ENCODE measurements around the gene GTF2E1. TPM values are rescaled to one million over a fixed set of nuclear protein-coding genes. Genes with fewer than 3 reads are reported as not detected.
"Not testable (repeated sequence)": the region's sequence is repeated elsewhere in the genome, so short reads cannot be mapped to it uniquely, and the experiment has no call there.

GTF2E1 gene
- total and polyA plus RNA-seq, 3 donors from 2014 or later: 23.6 to 32.2 (median 26.0) TPM

DNA sequence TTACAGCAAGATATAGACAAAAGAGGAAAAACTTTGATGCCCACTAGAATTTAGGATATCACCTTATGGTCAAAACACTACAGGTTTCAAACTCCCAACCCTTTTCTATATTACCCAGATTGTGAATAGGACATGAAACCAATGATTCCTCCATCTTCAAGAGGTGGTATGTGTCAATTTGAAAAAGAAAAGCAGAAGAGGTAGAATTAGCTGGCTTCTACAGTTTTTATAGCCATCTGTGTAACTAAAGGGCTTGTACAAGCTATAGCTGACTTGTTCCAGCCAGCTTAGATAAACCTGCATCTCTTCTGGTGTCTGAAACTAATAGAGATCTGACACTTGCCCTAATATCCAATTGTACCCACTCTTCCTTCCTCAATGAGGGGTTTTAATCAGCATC, 35.6 kb upstream of the GTF2E1 start:
- H3K36me3 ChIP-seq (ENCODE audit: low read depth, missing control alignments): no peaks in the 10 kb centered on the region
- intact Hi-C loops (cut with DNase I; ENCODE audit: low total_unique reads): no loop called here
- no peaks in the 10 kb centered on the region for H3K27me3 ChIP-seq
- H3K4me1 ChIP-seq: no peaks in the 10 kb centered on the region
- TF ChIP-seq POLR2A (IDR thresholded peaks at IDR 0.05): no peak
- no peak overlapping the region for H3K27ac ChIP-seq
- no peak overlapping the region for H3K4me3 ChIP-seq
- H3K9me3 ChIP-seq: no peaks in the 10 kb centered on the region
- no peak for DNase-seq

DNA sequence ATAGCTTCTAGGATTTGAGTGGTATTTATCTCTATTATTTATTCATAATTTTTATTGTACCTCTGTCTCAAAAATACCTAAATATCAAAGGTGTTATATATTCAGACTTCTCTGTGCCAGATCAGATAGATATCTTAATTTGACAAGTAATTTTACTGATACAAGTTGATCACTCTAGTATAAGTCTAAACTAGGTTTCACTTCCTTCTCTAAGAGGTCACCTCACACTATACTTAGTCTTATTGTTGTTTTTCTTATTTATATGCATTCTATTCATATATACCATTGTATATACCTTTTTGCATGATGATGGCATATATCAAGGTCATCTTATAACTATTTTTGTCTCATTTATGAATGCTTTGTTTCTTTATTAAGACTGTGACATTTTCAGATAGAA, 34.1 kb upstream of the GTF2E1 start:
- Histone ChIP-seq H3K27ac (no peak overlapping the region), H3K4me3 (no peak overlapping the region), H3K27me3 (no peaks in the 10 kb centered on the region), H3K9me3 (no peaks in the 10 kb centered on the region), H3K4me1 (no peaks in the 10 kb centered on the region), H3K36me3 (ENCODE audit: low read depth, missing control alignments) (no peaks in the 10 kb centered on the region)
- no peak for TF ChIP-seq POLR2A (IDR thresholded peaks at IDR 0.05)
- TF ChIP-seq, protein P1, sequence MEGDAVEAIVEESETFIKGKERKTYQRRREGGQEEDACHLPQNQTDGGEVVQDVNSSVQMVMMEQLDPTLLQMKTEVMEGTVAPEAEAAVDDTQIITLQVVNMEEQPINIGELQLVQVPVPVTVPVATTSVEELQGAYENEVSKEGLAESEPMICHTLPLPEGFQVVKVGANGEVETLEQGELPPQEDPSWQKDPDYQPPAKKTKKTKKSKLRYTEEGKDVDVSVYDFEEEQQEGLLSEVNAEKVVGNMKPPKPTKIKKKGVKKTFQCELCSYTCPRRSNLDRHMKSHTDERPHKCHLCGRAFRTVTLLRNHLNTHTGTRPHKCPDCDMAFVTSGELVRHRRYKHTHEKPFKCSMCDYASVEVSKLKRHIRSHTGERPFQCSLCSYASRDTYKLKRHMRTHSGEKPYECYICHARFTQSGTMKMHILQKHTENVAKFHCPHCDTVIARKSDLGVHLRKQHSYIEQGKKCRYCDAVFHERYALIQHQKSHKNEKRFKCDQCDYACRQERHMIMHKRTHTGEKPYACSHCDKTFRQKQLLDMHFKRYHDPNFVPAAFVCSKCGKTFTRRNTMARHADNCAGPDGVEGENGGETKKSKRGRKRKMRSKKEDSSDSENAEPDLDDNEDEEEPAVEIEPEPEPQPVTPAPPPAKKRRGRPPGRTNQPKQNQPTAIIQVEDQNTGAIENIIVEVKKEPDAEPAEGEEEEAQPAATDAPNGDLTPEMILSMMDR (IDR thresholded peaks at IDR 0.05): no peak
- no peak for DNase-seq
- intact Hi-C loops (cut with DNase I; ENCODE audit: low total_unique reads): no loop called here

DNA sequence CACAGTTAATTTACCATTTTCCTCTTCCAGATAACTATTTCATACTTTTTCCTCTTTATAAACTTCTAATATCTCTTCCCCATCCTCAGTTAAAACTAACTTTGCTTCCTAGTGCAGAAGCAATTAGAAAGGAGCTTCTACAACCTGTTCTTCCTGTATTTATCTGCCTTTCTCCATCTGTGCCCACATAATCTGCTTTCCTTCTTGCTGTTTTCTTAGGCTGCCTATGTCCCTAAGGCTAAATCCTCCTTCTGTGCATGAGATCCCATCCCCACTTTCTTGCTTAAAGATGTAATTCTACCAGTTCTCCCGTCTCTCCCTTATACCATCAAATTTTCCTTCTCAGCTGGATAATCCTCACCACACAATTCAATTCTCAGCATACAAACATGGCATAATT, 32.2 kb upstream of the GTF2E1 start:
- 88 to 98% methylated on average over 1 of the region's 1 CpG for WGBS, 2 donors
- no peak overlapping the region for H3K27ac ChIP-seq
- intact Hi-C loops (cut with DNase I; ENCODE audit: low total_unique reads): no loop called here
- no peak overlapping the region for H3K4me3 ChIP-seq
- no peaks in the 10 kb centered on the region for H3K36me3 ChIP-seq (ENCODE audit: low read depth, missing control alignments)
- no peaks in the 10 kb centered on the region for H3K9me3 ChIP-seq
- no peaks in the 10 kb centered on the region for H3K27me3 ChIP-seq
- H3K4me1 ChIP-seq: no peaks in the 10 kb centered on the region
- TF ChIP-seq, protein P1 (IDR thresholded peaks at IDR 0.05): no peak
- TF ChIP-seq POLR2A (IDR thresholded peaks at IDR 0.05): no peak
- DNase-seq: no peak

DNA sequence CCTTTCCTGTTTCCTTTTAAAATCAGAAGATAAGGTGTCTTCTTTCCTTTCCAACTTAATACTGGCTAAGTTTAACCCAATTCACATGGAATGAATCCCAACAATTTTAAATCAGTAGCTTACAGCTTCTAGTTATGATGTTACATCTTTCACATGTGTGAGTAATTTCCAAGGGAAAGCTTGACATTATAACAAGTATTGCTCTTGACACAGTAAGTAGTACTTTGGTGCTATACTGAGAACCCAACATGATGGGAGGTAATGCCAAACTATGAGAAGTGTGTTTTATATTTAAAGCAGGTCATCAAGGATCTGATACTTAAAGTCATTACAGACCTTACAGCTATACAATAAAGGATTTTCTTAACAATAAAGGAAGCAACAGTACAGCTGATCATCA, 29.3 kb upstream of the GTF2E1 start:
- TF ChIP-seq POLR2A (IDR thresholded peaks at IDR 0.05): no peak
- TF ChIP-seq, protein P1 (IDR thresholded peaks at IDR 0.05): no peak
- DNase-seq: no peak
- Histone ChIP-seq H3K9me3 (no peaks in the 10 kb centered on the region), H3K4me1 (no peaks in the 10 kb centered on the region), H3K27me3 (no peaks in the 10 kb centered on the region), H3K36me3 (ENCODE audit: low read depth, missing control alignments) (no peaks in the 10 kb centered on the region), H3K27ac (no peak overlapping the region), H3K4me3 (no peak overlapping the region)
- intact Hi-C loops (cut with DNase I; ENCODE audit: low total_unique reads): no loop called here

DNA sequence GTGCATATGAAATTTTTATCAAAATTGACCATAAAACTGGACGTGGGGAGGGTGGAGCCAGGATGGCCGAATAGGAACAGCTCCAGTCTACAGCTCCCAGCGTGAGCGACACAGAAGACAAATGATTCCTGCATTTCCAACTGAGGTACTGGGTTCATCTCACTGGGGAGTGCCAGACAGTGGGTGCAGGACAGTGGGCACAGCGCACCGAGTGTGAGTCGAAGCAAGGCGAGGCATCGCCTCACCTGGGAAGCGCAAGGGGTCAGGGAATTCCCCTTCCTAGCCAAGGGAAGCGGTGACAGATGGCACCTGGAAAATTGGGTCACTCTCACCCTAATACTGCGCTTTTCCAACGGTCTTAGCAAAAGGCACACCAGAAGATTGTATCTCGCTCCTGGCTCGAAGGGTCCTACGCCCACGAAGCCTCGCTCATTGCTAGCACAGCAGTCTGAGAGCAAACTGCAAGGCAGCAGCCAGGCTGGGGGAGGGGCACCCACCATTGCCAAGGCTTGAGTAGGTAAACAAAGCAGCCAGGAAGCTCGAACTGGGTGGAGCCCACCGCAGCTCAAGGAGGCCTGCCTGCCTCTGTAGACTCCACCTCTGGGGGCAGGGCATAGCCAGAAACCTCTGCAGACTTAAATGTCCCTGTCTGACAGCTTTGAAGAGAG, 23.2 kb upstream of the GTF2E1 start:
- DNase-seq; H3K4me1 ChIP-seq; H3K4me3 ChIP-seq; H3K9me3 ChIP-seq; intact Hi-C loops (cut with DNase I; ENCODE audit: low total_unique reads); H3K27ac ChIP-seq; H3K27me3 ChIP-seq; H3K36me3 ChIP-seq (ENCODE audit: low read depth, missing control alignments): not testable (repeated sequence)
- 75 to 78% methylated on average over 20 of the region's 20 CpGs for WGBS, 2 donors

DNA sequence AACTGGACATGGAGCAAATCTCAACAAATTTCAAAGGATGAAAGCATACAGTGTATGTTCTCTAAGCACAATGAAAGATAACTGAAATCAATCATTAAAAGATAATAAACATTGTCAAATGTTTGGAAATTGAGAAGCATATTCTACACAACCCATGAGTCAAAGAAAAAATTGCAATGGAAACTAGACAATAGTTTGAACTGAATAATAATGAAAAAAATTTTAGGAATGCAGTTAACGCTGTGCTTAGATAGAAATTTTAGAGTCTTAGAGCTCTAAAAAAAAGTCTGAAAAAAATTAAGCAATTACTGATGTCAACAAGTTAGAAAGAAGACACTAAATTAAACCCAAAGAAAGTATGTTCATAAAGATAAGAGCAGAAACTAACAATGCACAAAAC, 15.8 kb upstream of the GTF2E1 start:
- Histone ChIP-seq H3K36me3 (ENCODE audit: low read depth, missing control alignments) (no peaks in the 10 kb centered on the region), H3K4me1 (no peaks in the 10 kb centered on the region), H3K27me3 (no peaks in the 10 kb centered on the region), H3K9me3 (no peaks in the 10 kb centered on the region), H3K4me3 (no peak overlapping the region), H3K27ac (no peak overlapping the region)
- no peak for TF ChIP-seq POLR2A (IDR thresholded peaks at IDR 0.05)
- TF ChIP-seq, protein P1 (IDR thresholded peaks at IDR 0.05): no peak
- 81 to 90% methylated on average over 1 of the region's 1 CpG for WGBS, 2 donors
- DNase-seq: no peak
- intact Hi-C loops (cut with DNase I; ENCODE audit: low total_unique reads): no loop called here
